HG03045 (cell line): ENCODE data around the gene BMPER.

Experiments
- ATAC-seq: cut with Tn5 transposase; IDR thresholded peaks from one replicate; pipeline ENCODE4 v1.9.1; 2021; ENCODE audit warnings: mild to moderate bottlenecking, moderate library complexity; ENCODE audit not compliant: unreplicated experiment

The BMPER gene

GRCh38 chr7:34086981-34087380 is 181.6 kb downstream of the BMPER start:
- ATAC-seq, result no peak

GRCh38 chr7:34087892-34088891 is 182.9 kb downstream of the BMPER start:
- ATAC-seq, result no peak

GRCh38 chr7:34090816-34091215 is 185.5 kb downstream of the BMPER start:
- ATAC-seq, result no peak

GRCh38 chr7:34091321-34091917 is 186.1 kb downstream of the BMPER start:
- ATAC-seq, result no peak

DNA sequence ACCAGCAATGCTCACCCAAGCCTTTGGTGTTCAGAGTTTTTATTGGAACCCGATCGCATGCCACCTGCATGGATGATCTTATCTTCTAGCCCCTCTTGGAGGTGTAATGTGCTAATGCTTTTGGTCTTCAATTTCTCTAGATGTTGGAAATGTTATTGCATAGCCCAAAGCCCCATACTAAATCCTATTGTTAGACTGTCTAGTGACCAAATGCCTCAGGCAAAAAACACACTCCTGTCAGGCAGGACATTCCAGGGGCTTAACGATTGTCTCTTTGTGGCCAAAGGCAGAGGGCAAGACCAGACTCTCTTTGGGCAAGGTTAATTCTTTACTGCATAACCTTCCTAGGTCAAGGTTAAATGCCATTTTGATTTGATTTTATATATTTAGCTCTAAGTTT is 187.9 kb downstream of the BMPER start:
- ATAC-seq, result no peak

GRCh38 chr7:34096198-34096651 is 190.9 kb downstream of the BMPER start:
- no peak for ATAC-seq

DNA sequence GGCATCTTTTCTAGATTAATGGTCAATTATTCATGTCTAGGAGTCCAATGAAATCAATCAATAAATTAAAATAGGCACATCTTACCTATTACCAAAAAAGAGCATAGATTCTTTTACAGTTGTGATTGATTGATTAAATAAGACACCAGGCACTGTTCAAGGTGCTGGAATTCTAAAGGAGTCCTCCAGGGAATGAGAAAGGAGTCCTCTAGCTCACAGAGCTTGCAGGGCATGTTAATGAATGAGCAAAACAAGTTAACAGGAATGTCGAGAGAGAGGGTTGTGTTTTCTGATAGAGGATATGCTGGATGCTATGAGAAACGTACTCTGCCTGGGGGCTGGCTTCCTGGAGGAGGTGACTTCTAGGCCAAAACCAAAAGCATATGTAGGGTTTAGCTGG is 191.4 kb downstream of the BMPER start:
- no peak for ATAC-seq

GRCh38 chr7:34100661-34101060 is 195.3 kb downstream of the BMPER start:
- ATAC-seq, result no peak

DNA sequence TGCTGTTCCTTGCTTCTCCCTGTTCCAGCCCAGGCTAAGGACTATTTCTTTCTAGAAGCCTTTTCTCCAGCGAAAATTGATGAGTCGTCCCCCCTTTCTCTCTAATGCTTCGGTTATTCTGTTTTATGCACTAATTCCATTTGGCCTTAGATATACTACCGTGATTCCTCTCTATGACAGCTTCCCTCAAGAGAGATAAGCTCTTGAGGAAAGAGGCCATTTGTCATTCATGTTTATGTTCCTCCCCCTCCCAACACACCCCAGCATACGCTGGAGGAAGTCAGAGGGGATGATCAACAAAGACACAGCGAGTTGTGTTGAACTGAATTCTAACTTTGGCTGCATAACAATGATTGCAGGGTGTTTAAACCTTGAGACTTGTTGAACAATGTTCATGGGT is 198.8 kb downstream of the BMPER start:
- ATAC-seq, result no peak

DNA sequence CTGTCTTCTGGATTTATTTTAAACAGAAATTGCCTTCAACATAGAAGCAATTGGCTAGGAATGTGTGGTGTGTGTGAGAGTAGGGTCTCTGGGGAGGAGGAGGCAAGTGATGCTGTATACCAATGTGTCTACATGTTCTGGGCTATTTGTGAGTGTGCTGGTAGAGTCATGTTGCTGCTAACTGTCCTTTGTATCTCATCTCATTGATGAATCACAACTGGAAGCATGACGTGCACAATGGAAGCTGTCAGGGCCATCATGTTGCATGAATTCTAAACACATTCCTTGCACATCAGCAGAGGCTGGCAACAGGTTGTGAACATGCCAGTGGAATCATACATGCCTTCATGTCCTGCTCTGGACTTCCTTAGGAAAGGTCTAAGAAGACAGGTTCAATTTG is 199.7 kb downstream of the BMPER start:
- ATAC-seq, result no peak

DNA sequence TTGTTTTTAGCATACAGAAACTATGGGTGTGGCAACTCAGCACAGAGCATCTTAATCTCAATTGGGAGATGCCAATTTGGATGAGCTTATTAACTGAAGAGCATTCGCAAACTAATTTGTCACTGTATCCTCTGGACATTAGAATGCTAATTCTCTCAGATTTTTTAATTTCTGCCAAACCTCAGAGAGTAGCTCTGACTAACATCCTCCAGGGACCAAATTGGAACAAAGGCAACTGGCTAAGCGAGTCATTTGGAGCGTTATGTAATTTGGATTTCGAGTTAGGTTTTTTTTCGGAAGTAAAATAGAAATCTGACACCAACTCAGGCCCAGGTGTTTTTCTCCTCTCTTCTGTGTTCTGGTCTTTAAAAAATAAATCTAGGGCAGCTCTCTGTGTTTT is 201.9 kb downstream of the BMPER start:
- ATAC-seq, result no peak

DNA sequence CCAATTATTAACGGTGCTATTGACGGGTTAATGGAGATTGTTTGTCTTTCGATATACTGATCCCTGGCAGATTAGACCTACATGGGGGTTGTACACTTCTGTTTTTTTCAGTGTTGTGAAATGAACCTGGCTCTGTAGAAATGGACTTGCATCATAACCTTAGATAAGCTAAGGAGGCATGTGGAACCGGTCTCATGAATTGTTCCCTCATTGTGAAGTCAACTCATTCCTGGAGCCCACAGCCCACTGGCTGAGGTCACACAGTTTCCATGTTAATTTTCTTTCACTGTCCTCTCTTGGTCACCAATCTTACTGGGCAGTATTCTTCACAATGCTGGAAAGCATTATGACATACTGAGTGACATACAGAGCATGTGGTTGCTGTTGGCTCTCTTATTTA is 202.8 kb downstream of the BMPER start:
- ATAC-seq, result no peak

- no peak for ATAC-seq
Observed at GRCh38 chr7:34109936-34110780, 204.8 kb downstream of the BMPER start.

DNA sequence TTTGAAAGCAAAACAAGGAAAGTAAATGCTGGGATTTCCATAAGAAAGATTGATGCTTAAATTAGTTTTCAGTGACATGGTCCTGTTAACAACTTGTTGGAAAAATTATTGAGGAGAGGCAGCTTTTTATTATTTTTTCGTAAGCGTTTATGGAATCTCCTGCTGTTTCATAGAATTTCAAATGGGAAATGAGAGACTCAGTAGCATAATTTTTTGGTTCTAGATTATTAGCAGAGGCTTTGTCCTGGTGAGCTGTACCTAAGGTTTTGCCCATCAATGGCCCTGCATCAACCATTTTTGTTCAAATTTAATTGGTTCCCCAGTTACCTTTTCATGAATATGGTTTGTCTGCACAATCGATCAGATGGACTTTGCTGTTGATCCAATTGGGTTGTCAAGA is 205.7 kb downstream of the BMPER start:
- ATAC-seq, result no peak

- no peak for ATAC-seq
Observed at GRCh38 chr7:34115503-34115902, 210.2 kb downstream of the BMPER start.

DNA sequence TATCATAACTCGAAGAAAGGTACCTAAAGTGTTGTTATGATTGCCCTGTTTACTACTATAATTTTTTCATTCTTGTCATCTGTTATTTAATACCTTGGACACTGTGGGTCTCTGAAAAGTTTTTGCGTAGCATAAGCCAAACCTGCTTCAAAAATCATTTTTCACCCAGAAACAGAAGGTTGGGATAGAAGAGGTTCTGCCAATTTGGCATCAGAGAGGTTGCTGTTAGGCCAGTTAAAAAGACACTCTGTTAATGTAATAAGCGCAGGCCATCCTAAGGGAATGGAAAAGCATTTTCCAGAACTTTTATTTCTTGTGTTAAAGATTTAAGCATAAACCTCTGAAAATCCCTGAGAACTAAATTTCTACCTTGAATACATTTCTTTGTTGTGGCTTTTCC is 212.2 kb downstream of the BMPER start:
- ATAC-seq, result no peak

DNA sequence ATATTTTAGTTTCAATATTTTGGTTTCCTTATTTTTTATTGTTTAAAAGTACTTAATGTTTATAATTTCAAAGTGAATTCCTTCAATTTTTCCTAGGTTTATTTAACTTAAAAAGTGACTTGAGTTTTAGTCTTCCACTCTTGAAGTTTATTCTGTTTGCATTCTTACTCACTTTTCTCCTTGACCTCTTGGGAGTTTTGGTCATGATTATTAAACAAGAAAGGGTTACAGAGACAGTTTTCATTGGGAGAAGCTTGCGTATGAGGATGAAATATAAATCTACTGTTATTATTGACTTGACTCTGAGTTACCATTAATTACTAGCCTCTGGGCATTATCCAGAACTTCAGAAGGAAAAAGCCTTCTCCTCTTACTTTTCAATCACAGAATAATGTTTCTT is 216.0 kb downstream of the BMPER start:
- ATAC-seq, result no peak

GRCh38 chr7:34123316-34123715 is 218.0 kb downstream of the BMPER start:
- no peak for ATAC-seq

DNA sequence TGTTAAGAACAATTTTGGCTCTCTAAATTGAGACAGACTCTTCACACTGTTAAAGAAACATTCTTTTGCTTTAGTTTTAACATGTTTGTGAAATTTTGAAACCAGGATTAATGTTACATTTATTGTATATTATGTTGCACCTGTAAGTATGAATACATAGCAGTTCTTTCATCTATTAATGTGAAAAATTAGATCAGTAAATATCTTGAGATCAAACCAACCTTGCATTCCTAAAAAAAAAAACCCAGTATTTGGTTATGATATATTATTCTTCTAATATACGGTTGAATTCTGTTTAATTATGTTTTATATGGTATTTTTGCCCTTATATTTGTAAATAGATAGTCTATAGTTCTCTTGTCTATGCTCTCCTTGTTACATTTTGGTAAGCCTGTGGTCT is 219.4 kb downstream of the BMPER start:
- ATAC-seq, result no peak

- no peak for ATAC-seq
Observed at GRCh38 chr7:34128762-34129161, 223.4 kb downstream of the BMPER start.

DNA sequence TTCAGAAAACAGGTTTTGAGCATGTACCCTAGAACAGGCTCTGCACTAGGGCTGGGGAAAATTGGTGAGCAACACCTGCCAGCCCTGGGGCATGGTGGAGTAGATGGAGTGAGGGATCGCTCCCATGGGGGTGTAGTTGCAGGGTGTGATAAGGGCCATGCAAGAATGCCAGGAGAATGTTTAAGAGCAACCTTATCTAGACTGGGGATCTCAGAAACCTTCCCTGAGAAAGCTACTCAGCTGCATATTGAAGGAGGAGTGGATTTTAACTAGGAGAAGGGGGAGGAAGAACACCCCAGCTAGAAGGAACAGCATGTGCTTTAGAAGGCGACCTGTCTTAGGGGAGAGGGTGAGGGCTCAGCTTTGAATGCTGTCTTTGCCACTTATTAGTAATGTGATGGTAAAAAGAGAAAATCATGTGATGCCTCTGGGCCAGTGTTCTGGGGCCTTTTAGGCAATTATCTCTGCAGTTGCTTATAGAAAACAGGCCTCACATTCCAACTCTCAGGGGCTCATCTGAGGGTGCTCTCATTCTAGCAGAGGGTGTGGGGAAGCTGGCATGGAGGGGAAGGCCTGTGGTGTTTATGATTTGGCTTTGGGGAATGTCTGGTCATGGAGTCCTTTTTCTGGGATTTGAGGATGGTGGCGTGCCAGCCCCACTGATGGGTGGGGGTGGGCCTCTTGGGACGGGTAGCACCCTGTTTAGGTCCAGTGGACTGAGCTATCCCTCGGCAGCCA is 225.4 kb downstream of the BMPER start:
- no peak for ATAC-seq
